GM23338 (cell line): ENCODE measurements around the gene RPTOR. TPM values are rescaled to one million over a fixed set of nuclear protein-coding genes. Genes with fewer than 3 reads are reported as not detected.

Source experiments
- ATAC-seq: fragments of 200-7000 bp; cut with Tn5 transposase; 3 replicates; pipeline ENCODE4 v1.9.1; 2020
- DNase-seq: peaks from one replicate; pipeline ENCODE4 v3.0.0-alpha.2; 2015; ENCODE audit warnings: low spot score
- H2AFZ ChIP-seq: fragments of 200-600 bp; sonication (generic); 2 replicates; pipeline ENCODE4 v1.8.0; 2016; ENCODE audit warnings: antibody characterized with exemption, mild to moderate bottlenecking, moderate library complexity
- H3F3A ChIP-seq: fragments of 200-600 bp; sonication (generic); replicated peaks from 2 replicates; pipeline ENCODE4 v1.8.0; 2017; ENCODE audit warnings: antibody characterized with exemption, mixed run types, low read depth
- H3K27ac ChIP-seq: fragments of 200-600 bp; sonication (generic); 2 replicates; pipeline ENCODE4 v1.6.1; 2016; ENCODE audit warnings: low read depth
- H3K27me3 ChIP-seq: fragments of 200-600 bp; sonication (generic); 2 replicates; pipeline ENCODE4 v1.8.0; 2016; ENCODE audit warnings: mild to moderate bottlenecking, mixed run types, moderate library complexity; ENCODE audit not compliant: insufficient read depth
- H3K36me3 ChIP-seq: fragments of 200-600 bp; sonication (generic); 2 replicates; pipeline ENCODE4 v1.8.0; 2016; ENCODE audit warnings: mild to moderate bottlenecking; ENCODE audit not compliant: insufficient read depth
- H3K4me1 ChIP-seq: fragments of 200-600 bp; sonication (generic); 2 replicates; pipeline ENCODE4 v1.8.0; 2016; ENCODE audit warnings: mild to moderate bottlenecking, moderate library complexity; ENCODE audit not compliant: insufficient read depth
- H3K4me2 ChIP-seq: fragments of 200-600 bp; sonication (generic); 2 replicates; pipeline ENCODE4 v1.7.1; 2017; ENCODE audit warnings: mixed run types
- H3K4me3 ChIP-seq: fragments of 200-600 bp; sonication (generic); 2 replicates; pipeline ENCODE4 v1.6.1; 2016; ENCODE audit warnings: mixed run types
- H3K79me2 ChIP-seq: fragments of 200-600 bp; sonication (generic); replicated peaks from 2 replicates; pipeline ENCODE4 v1.8.0; 2017; ENCODE audit warnings: mild to moderate bottlenecking; ENCODE audit not compliant: insufficient read depth
- H3K9me2 ChIP-seq: fragments of 200-600 bp; sonication (generic); 2 replicates; pipeline ENCODE4 v1.8.0; 2017; ENCODE audit not compliant: insufficient read depth
- H4K20me1 ChIP-seq: fragments of 200-600 bp; sonication (generic); replicated peaks from 2 replicates; pipeline ENCODE4 v1.8.0; 2017; ENCODE audit warnings: mild to moderate bottlenecking; ENCODE audit not compliant: insufficient read depth
- H3K27ac Mint-ChIP-seq: 2 replicates; pipeline ENCODE4 v1.8.0; 2020; ENCODE audit warnings: inconsistent platforms, mild to moderate bottlenecking, moderate library complexity, mixed read lengths
- H3K27me3 Mint-ChIP-seq: 3 replicates; pipeline ENCODE4 v1.8.0; 2022; ENCODE audit warnings: low read depth, mild to moderate bottlenecking, moderate library complexity, mixed read lengths, inconsistent platforms; ENCODE audit not compliant: insufficient read depth, poor library complexity
- H3K36me3 Mint-ChIP-seq: 3 replicates; pipeline ENCODE4 v1.8.0; 2021; ENCODE audit warnings: low read depth, mild to moderate bottlenecking, inconsistent platforms, moderate library complexity, mixed read lengths
- H3K4me1 Mint-ChIP-seq: 3 replicates; pipeline ENCODE4 v1.8.0; 2020; ENCODE audit warnings: mild to moderate bottlenecking, inconsistent platforms, mixed read lengths
- H3K4me3 Mint-ChIP-seq: 3 replicates; pipeline ENCODE4 v1.8.0; 2021; ENCODE audit warnings: moderate library complexity, mild to moderate bottlenecking, inconsistent platforms, mixed read lengths
- H3K9me3 Mint-ChIP-seq: 3 replicates; pipeline ENCODE4 v1.8.0; 2020; ENCODE audit warnings: moderate library complexity, mild to moderate bottlenecking, inconsistent platforms, mixed read lengths
- CREB1 ChIP-seq: fragments of 250-450 bp; sonication (Bioruptor Pico); IDR thresholded peaks from 2 replicates; pipeline ENCODE4 v1.5.0; 2020; ENCODE audit warnings: low read depth, mild to moderate bottlenecking, moderate library complexity
- ETS1 ChIP-seq: IDR thresholded peaks from 2 replicates; pipeline ENCODE4 v1.6.1; 2016; ENCODE audit warnings: antibody characterized with exemption
- EZH2 ChIP-seq: fragments of 200-600 bp; sonication (generic); IDR thresholded peaks from one replicate; pipeline ENCODE4 v1.8.0; 2017; ENCODE audit warnings: antibody characterized with exemption, mild to moderate bottlenecking, low read depth; ENCODE audit not compliant: unreplicated experiment
- EZH2phosphoT487 ChIP-seq: fragments of 200-600 bp; sonication (generic); IDR thresholded peaks from one replicate; pipeline ENCODE4 v1.8.1; 2018; ENCODE audit warnings: antibody characterized with exemption; ENCODE audit not compliant: unreplicated experiment
- JUNB ChIP-seq: IDR thresholded peaks from one replicate; pipeline ENCODE4 v1.6.1; 2016; ENCODE audit warnings: antibody characterized with exemption; ENCODE audit not compliant: unreplicated experiment
- NANOG ChIP-seq: IDR thresholded peaks from 2 replicates; pipeline ENCODE4 v1.6.1; 2016; ENCODE audit warnings: antibody characterized with exemption, borderline replicate concordance
- POLR2AphosphoS5 ChIP-seq: IDR thresholded peaks from 2 replicates; pipeline ENCODE4 v1.6.1; 2016; ENCODE audit warnings: antibody characterized with exemption, low read depth
- ZNF331 ChIP-seq: fragments of 250-450 bp; sonication (Bioruptor Pico); IDR thresholded peaks from 2 replicates; pipeline ENCODE4 v1.5.0; 2020; ENCODE audit warnings: low read depth, mild to moderate bottlenecking, moderate library complexity
- polyA plus RNA-seq: library from polyadenylated mRNA; unstranded; fragments of >200 nt; fragmentation: Nextera tagmentation; extraction: Ambion mirVana; gene quantifications from 2 replicates; pipeline ENCODE4 v1.2.1, GENCODE V29; 2016
- total RNA-seq: library from RNA; depleted of rRNA; stranded (reverse); fragments of >200 nt; shearing (Covaris generic); gene quantifications from 2 replicates; pipeline ENCODE4 v1.2.3, GENCODE V29; 2014
- TF ChIP-seq, protein P1 (sequence below), 2 experiments: fragments of 200-600 bp in 1 of 2; sonication (generic) in 1 of 2; conservative IDR thresholded peaks; 2 replicates each; pipeline versions ENCODE4 v1.5.1 to v1.6.1; 2016 to 2017; ENCODE audit warnings: antibody characterized with exemption in 2 of 2, low read depth in 2 of 2, mild to moderate bottlenecking in 2 of 2, moderate library complexity in 1 of 2
- TF ChIP-seq, protein P2 (sequence below): IDR thresholded peaks from one replicate; pipeline ENCODE4 v1.6.1; 2018; ENCODE audit warnings: antibody characterized with exemption; ENCODE audit not compliant: unreplicated experiment
- TF ChIP-seq, protein P3 (sequence below): fragments of 250-450 bp; sonication (Bioruptor Pico); IDR thresholded peaks from 2 replicates; pipeline ENCODE4 v1.5.0; 2020; ENCODE audit warnings: mild to moderate bottlenecking, moderate library complexity

RPTOR gene
- total and polyA plus RNA-seq, 2 experiments from 2014 or later: 9.5 to 38.0 TPM

DNA sequence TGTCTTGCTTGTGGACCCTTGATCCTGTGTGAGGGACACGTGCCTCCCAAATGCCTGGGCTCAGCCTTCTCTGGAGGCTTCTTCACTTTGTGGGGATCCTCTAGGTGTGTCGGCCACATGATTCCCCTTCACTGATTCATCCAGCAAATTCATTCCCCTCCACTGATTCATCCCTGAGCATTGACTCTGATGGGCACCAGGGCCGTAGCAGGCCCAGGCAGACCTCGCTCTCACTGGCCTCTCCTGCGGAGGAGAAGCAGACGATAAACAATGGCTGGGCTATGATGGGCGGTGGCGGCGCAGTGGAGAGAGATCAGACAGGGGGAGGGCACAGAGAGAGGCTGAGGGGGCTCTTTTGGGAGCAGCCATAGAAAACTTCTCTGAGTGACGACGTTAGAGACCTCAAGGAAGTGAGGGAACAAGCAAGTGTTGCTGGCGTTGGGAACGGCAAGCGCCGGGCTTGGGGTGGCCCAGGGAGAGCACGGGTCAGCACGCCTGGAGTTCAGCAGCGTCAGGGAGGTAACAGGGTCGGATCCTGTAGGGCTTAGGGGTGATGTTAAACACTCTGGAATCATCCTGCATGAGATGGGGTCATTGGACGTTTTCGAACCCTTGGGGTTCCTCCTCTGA is 17.5 kb upstream of the RPTOR start (continued):
- TF ChIP-seq, protein P1, sequence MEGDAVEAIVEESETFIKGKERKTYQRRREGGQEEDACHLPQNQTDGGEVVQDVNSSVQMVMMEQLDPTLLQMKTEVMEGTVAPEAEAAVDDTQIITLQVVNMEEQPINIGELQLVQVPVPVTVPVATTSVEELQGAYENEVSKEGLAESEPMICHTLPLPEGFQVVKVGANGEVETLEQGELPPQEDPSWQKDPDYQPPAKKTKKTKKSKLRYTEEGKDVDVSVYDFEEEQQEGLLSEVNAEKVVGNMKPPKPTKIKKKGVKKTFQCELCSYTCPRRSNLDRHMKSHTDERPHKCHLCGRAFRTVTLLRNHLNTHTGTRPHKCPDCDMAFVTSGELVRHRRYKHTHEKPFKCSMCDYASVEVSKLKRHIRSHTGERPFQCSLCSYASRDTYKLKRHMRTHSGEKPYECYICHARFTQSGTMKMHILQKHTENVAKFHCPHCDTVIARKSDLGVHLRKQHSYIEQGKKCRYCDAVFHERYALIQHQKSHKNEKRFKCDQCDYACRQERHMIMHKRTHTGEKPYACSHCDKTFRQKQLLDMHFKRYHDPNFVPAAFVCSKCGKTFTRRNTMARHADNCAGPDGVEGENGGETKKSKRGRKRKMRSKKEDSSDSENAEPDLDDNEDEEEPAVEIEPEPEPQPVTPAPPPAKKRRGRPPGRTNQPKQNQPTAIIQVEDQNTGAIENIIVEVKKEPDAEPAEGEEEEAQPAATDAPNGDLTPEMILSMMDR (conservative IDR thresholded peaks at IDR 0.05; ENCODE audit: low read depth in 2 of 2): no peak
- TF ChIP-seq POLR2AphosphoS5 (no peak), ETS1 (no peak), CREB1 (no peak)

- H3K4me1 ChIP-seq: peaks cover 12% of the 10 kb centered on the region; the same call in 1 of the 2 replicates
- no peak for TF ChIP-seq JUNB
- no peak for TF ChIP-seq ETS1
- no peak for TF ChIP-seq EZH2phosphoT487
- no peak for TF ChIP-seq ZNF331 (CRISPR knock-in tag)
- TF ChIP-seq CREB1: no peak
- no peak for TF ChIP-seq EZH2
- TF ChIP-seq, protein P2, sequence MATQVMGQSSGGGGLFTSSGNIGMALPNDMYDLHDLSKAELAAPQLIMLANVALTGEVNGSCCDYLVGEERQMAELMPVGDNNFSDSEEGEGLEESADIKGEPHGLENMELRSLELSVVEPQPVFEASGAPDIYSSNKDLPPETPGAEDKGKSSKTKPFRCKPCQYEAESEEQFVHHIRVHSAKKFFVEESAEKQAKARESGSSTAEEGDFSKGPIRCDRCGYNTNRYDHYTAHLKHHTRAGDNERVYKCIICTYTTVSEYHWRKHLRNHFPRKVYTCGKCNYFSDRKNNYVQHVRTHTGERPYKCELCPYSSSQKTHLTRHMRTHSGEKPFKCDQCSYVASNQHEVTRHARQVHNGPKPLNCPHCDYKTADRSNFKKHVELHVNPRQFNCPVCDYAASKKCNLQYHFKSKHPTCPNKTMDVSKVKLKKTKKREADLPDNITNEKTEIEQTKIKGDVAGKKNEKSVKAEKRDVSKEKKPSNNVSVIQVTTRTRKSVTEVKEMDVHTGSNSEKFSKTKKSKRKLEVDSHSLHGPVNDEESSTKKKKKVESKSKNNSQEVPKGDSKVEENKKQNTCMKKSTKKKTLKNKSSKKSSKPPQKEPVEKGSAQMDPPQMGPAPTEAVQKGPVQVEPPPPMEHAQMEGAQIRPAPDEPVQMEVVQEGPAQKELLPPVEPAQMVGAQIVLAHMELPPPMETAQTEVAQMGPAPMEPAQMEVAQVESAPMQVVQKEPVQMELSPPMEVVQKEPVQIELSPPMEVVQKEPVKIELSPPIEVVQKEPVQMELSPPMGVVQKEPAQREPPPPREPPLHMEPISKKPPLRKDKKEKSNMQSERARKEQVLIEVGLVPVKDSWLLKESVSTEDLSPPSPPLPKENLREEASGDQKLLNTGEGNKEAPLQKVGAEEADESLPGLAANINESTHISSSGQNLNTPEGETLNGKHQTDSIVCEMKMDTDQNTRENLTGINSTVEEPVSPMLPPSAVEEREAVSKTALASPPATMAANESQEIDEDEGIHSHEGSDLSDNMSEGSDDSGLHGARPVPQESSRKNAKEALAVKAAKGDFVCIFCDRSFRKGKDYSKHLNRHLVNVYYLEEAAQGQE: no peak
- no peak for TF ChIP-seq NANOG
- TF ChIP-seq, protein P3, sequence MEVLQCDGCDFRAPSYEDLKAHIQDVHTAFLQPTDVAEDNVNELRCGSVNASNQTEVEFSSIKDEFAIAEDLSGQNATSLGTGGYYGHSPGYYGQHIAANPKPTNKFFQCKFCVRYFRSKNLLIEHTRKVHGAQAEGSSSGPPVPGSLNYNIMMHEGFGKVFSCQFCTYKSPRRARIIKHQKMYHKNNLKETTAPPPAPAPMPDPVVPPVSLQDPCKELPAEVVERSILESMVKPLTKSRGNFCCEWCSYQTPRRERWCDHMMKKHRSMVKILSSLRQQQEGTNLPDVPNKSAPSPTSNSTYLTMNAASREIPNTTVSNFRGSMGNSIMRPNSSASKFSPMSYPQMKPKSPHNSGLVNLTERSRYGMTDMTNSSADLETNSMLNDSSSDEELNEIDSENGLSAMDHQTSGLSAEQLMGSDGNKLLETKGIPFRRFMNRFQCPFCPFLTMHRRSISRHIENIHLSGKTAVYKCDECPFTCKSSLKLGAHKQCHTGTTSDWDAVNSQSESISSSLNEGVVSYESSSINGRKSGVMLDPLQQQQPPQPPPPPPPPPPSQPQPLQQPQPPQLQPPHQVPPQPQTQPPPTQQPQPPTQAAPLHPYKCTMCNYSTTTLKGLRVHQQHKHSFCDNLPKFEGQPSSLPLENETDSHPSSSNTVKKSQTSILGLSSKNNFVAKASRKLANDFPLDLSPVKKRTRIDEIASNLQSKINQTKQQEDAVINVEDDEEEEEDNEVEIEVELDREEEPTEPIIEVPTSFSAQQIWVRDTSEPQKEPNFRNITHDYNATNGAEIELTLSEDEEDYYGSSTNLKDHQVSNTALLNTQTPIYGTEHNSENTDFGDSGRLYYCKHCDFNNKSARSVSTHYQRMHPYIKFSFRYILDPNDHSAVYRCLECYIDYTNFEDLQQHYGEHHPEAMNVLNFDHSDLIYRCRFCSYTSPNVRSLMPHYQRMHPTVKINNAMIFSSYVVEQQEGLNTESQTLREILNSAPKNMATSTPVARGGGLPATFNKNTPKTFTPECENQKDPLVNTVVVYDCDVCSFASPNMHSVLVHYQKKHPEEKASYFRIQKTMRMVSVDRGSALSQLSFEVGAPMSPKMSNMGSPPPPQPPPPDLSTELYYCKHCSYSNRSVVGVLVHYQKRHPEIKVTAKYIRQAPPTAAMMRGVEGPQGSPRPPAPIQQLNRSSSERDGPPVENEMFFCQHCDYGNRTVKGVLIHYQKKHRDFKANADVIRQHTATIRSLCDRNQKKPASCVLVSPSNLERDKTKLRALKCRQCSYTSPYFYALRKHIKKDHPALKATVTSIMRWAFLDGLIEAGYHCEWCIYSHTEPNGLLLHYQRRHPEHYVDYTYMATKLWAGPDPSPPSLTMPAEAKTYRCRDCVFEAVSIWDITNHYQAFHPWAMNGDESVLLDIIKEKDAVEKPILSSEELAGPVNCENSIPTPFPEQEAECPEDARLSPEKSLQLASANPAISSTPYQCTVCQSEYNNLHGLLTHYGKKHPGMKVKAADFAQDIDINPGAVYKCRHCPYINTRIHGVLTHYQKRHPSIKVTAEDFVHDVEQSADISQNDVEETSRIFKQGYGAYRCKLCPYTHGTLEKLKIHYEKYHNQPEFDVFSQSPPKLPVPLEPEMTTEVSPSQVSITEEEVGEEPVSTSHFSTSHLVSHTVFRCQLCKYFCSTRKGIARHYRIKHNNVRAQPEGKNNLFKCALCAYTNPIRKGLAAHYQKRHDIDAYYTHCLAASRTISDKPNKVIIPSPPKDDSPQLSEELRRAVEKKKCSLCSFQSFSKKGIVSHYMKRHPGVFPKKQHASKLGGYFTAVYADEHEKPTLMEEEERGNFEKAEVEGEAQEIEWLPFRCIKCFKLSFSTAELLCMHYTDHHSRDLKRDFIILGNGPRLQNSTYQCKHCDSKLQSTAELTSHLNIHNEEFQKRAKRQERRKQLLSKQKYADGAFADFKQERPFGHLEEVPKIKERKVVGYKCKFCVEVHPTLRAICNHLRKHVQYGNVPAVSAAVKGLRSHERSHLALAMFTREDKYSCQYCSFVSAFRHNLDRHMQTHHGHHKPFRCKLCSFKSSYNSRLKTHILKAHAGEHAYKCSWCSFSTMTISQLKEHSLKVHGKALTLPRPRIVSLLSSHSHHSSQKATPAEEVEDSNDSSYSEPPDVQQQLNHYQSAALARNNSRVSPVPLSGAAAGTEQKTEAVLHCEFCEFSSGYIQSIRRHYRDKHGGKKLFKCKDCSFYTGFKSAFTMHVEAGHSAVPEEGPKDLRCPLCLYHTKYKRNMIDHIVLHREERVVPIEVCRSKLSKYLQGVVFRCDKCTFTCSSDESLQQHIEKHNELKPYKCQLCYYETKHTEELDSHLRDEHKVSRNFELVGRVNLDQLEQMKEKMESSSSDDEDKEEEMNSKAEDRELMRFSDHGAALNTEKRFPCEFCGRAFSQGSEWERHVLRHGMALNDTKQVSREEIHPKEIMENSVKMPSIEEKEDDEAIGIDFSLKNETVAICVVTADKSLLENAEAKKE: no peak
Observed at GRCh38 chr17:80528536-80528935, 16.1 kb upstream of the RPTOR start.

More at GRCh38 chr17:80528536-80528935, 16.1 kb upstream of the RPTOR start:
- no peak overlapping the region for H3K4me3 Mint-ChIP-seq
- Histone ChIP-seq H3K27me3 (no peaks in the 10 kb centered on the region), H3K9me2 (peaks cover 5% of the 10 kb centered on the region; the same call in 1 of the 2 replicates), H3K4me3 (no peak overlapping the region), H3K4me2 (no peak overlapping the region), H2AFZ (no peak overlapping the region), H3F3A (no peaks in the 10 kb centered on the region), H3K79me2 (no peaks in the 10 kb centered on the region), H3K36me3 (no peaks in the 10 kb centered on the region), H3K27ac (no peak overlapping the region), H4K20me1 (no peaks in the 10 kb centered on the region)
- peaks cover 16% of the 10 kb centered on the region for H3K27me3 Mint-ChIP-seq
- no peak overlapping the region for H3K27ac Mint-ChIP-seq
- H3K9me3 Mint-ChIP-seq: no peaks in the 10 kb centered on the region; the same call in 2 of the 3 replicates
- no peaks in the 10 kb centered on the region for H3K36me3 Mint-ChIP-seq
- no peak for DNase-seq
- no peak for ATAC-seq
- peaks cover 18% of the 10 kb centered on the region for H3K4me1 Mint-ChIP-seq
